Measurements from ENCODE around the gene BLACAT1.

The BLACAT1 gene

DNA sequence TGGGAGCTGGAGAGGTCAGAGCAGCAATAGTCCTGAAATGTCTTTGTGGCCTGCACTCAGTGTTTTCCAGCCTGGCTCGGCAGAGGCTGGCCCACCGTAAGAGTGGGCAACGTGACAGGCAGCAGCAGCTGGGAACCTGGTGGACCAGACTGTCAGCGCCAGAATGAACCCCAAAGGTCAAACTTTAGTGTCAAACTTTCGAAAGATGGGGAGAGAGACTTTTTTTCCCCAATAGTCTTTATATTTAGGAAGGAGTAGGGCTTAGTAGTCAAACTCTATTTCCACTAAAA lies 10.3 kb downstream of the BLACAT1 start:
- no peak overlapping the region for H3K4me3 ChIP-seq (ENCODE audit: low read depth, low read length)
- TF ChIP-seq, protein P1, sequence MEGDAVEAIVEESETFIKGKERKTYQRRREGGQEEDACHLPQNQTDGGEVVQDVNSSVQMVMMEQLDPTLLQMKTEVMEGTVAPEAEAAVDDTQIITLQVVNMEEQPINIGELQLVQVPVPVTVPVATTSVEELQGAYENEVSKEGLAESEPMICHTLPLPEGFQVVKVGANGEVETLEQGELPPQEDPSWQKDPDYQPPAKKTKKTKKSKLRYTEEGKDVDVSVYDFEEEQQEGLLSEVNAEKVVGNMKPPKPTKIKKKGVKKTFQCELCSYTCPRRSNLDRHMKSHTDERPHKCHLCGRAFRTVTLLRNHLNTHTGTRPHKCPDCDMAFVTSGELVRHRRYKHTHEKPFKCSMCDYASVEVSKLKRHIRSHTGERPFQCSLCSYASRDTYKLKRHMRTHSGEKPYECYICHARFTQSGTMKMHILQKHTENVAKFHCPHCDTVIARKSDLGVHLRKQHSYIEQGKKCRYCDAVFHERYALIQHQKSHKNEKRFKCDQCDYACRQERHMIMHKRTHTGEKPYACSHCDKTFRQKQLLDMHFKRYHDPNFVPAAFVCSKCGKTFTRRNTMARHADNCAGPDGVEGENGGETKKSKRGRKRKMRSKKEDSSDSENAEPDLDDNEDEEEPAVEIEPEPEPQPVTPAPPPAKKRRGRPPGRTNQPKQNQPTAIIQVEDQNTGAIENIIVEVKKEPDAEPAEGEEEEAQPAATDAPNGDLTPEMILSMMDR (IDR thresholded peaks at IDR 0.05; ENCODE audit: borderline replicate concordance, insufficient read depth, low read depth, low read length), result no peak

DNA sequence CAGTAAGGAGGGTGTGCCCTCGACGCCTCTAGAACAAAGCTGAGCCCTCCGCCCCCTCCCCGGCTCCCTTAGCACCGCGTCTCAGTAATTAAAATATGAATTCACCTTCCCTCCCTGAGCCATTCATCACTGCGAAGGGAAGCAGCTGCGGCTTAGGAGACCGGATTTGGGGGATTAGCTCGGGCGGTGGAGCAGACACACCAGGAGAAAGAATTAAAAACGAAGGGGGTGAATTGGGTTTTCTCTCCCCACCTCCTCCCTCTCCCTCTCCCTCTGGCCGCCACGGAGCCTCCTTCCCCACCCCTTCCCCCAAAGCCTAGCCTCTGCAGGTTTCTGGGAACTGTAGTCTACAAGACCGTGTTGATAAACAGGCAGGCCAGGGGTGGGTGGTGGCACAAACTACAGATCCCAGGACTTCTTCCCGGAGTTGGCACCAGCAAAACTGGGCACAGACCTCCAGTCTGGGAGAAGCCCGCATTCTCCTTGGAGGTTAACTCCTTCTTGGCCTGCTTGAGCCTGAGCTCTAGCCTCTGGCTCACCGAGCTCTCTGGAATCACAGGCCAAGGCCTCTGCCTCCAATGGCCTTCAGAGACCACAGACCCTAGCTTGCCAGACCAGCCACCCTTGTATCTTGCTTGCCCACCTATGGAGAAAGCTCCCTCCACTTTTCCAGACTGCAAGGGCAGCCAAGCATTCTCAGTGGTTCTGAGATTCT lies 10.8 kb downstream of the BLACAT1 start:
- TF ChIP-seq, protein P1 (IDR thresholded peaks at IDR 0.05; ENCODE audit: borderline replicate concordance, insufficient read depth, low read depth, low read length), result no peak
- no peak overlapping the region for H3K4me3 ChIP-seq (ENCODE audit: low read depth, low read length)

DNA sequence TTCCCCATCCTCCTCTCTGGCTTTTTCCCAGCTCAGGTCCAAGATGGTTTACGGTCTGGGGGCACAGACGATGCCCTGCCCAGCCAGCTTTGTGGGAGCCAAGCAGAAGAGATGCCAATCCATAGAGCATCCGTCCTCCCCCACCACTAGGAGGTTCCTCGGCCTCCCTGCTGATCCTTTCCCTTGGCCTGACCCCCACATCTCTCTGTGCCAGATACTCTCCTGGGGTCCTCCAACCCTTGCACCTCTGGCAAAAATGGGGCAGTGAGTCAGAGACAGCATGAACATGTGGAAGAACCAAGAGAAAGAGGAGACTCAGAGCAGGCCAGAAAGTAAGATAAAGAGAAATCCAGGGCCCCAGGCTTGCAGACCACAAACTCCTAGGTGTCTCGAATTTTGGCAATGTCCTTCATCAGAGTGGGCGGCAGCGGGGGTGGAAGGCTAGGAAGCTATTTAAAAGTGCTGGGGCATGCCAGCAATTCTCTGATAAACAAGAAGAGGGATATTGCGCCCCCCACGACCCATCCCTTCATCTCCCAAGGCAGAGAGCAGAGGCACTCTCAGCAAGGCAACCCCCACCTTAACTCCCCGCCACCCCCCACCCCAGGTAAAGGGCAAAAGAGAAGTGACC lies 11.4 kb downstream of the BLACAT1 start:
- TF ChIP-seq, protein P1 (IDR thresholded peaks at IDR 0.05; ENCODE audit: borderline replicate concordance, insufficient read depth, low read depth, low read length), result no peak
- no peak overlapping the region for H3K4me3 ChIP-seq (ENCODE audit: low read depth, low read length)

DNA sequence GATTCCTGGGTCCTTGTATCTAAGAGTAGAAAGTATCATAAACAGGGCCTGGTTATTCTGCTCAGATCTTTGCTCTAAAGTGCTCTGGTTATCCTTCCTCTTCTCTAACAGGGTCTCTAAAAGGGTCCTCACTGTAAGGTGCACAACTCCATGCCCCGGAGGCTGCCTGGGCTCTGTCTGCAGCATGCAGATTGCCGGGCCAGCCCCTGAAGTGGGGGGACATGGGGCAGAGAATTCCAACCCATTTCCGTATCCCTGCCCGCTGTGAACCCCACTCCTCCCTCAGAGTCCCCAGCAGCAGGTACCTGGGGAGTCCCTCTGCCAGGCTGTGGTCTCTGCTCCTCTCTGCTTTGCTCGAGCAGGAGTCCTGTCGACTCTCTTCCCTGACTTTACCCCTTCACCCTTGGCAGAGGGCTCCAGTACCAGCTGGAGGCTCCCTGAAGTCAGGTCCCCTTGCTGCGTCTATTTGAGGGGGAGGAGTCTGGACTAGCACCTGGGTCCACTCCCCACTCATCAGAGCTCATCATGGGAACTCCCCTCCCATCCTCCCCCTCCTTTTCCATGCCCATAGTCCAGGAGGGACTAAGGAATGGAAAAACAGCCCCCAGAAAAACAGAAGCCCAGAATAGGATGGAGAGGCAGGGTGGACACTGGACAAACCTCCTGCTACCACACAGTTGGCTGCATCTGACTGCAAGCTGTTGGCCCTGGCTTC lies 12.1 kb downstream of the BLACAT1 start:
- no peak overlapping the region for H3K4me3 ChIP-seq (ENCODE audit: low read depth, low read length)
- TF ChIP-seq, protein P1 (IDR thresholded peaks at IDR 0.05; ENCODE audit: borderline replicate concordance, insufficient read depth, low read depth, low read length), result no peak

DNA sequence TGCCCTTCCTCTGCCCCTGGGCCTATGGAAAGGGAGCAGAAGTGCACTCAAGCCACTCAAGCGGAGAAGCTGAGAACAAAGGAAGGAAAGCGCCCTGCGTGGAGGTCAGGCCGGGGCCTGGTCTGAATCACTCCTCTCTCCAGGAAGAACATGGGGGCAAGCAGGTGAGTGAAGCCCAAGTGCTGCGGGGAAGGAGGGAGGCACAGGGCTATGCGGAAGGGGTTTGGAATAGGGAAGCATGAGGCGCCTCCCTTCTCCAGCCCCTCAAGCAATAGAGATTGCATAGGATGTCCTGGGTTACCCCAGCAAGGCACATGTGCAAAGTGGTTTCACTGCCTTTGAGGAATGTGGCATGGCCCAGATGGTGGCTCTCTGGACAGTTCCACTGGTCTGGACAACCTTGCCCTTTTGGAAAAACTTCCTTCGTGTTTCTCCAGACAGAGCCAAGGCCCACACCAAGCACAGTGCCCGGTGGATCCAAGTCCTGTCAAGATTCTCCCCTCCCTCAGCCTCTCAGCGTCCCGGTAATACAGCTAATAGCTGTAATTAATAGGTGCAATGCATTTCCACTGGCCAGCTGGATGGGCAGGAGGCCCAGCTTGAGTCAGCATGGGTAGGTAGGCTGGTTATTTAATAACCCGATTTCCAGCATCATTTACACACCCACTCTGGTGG lies 13.7 kb downstream of the BLACAT1 start:
- no peak overlapping the region for H3K4me3 ChIP-seq (ENCODE audit: low read depth, low read length)
- TF ChIP-seq, protein P1 (IDR thresholded peaks at IDR 0.05; ENCODE audit: borderline replicate concordance, insufficient read depth, low read depth, low read length), result no peak

DNA sequence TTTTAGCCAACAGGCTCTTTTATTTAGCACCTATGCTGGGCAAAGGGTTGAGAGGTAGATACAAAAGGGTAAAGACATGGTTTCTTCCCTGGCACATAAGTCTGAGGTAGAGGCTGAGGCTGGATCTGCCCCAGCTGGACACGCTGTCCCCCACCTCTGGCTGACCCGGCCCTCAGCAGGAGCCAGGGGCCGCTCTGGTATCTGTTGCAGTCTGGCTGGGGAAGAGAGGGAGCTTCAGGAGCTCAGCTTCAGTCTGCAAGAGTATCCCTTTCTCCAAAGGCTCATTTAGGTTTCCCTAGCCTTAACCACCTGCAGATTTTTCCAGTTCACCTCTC lies 14.2 kb downstream of the BLACAT1 start:
- no peak overlapping the region for H3K4me3 ChIP-seq (ENCODE audit: low read depth, low read length)
- TF ChIP-seq, protein P1 (IDR thresholded peaks at IDR 0.05; ENCODE audit: borderline replicate concordance, insufficient read depth, low read depth, low read length), result no peak

All from GM12875 (cell line).